Uterus (tissue), 2 donors: ENCODE results near the gene GABRG3.

Source experiments
- CTCF ChIP-seq, 4 experiments: fragments of 200-600 bp in 2 of 4; fragments of 450-650 bp in 2 of 4; sonication (generic) in 2 of 4; IDR thresholded peaks; one replicate each; pipeline ENCODE4 v1.5.1; 2016 to 2019; ENCODE audit warnings: antibody characterized with exemption in 4 of 4, mild to moderate bottlenecking in 2 of 4, moderate library complexity in 1 of 4
- POLR2A ChIP-seq, 2 donors: fragments of 450-650 bp; IDR thresholded peaks; one replicate each; pipeline ENCODE4 v1.6.1; 2016; ENCODE audit warnings: antibody characterized with exemption in 2 of 2, mild to moderate bottlenecking in 1 of 2, moderate library complexity in 1 of 2

GRCh38 chr15:27045796-27046195 is 74.8 kb downstream of the GABRG3 start:
- TF ChIP-seq CTCF (IDR thresholded peaks at IDR 0.05) (no peak), POLR2A (IDR thresholded peaks at IDR 0.05) (no peak)
